HG03460 (cell line): ENCODE data around the gene COA8.

Experiments used
- ATAC-seq: cut with Tn5 transposase; IDR thresholded peaks from one replicate; pipeline ENCODE4 v1.9.1; 2021; ENCODE audit not compliant: unreplicated experiment

The COA8 gene

GRCh38 chr14:103535891-103536565 lies 26.7 kb upstream of the COA8 start:
- no peak for ATAC-seq

GRCh38 chr14:103536693-103537092 lies 26.1 kb upstream of the COA8 start:
- no peak for ATAC-seq

- no peak for ATAC-seq
Measured at GRCh38 chr14:103537175-103537990, 25.4 kb upstream of the COA8 start.

- ATAC-seq: no peak
Measured at GRCh38 chr14:103538291-103539055, 24.3 kb upstream of the COA8 start.

GRCh38 chr14:103539056-103539825 lies 23.5 kb upstream of the COA8 start:
- no peak for ATAC-seq

GRCh38 chr14:103540821-103541708 lies 21.7 kb upstream of the COA8 start:
- ATAC-seq: no peak

- ATAC-seq: no peak
Measured at GRCh38 chr14:103541709-103542604, 20.8 kb upstream of the COA8 start.

GRCh38 chr14:103542605-103543088 lies 20.1 kb upstream of the COA8 start:
- no peak for ATAC-seq

- ATAC-seq: no peak
Measured at GRCh38 chr14:103543140-103543539, 19.6 kb upstream of the COA8 start.

GRCh38 chr14:103543721-103544387 lies 18.9 kb upstream of the COA8 start:
- no peak for ATAC-seq

GRCh38 chr14:103544388-103545218 lies 18.2 kb upstream of the COA8 start:
- ATAC-seq: no peak

- no peak for ATAC-seq
Measured at GRCh38 chr14:103545219-103545914, 17.4 kb upstream of the COA8 start.

- ATAC-seq: no peak
Measured at GRCh38 chr14:103545915-103546651, 16.7 kb upstream of the COA8 start.

GRCh38 chr14:103546652-103547454 lies 15.9 kb upstream of the COA8 start:
- ATAC-seq: no peak

GRCh38 chr14:103547455-103547940 lies 15.3 kb upstream of the COA8 start:
- ATAC-seq: no peak
